Trophoblast cell (in vitro differentiated cells and primary cell): ENCODE data around the gene MARCHF5. TPM values are rescaled to one million over a fixed set of nuclear protein-coding genes. Genes with fewer than 3 reads are reported as not detected.

Source experiments
- DNase-seq, 2 donors: peaks; one replicate each; pipeline ENCODE4 v3.0.0-alpha.2; 2016
- H2AFZ ChIP-seq: 2 replicates; pipeline ENCODE4 v1.6.1; 2013; ENCODE audit warnings: low read length, moderate library complexity, mild to moderate bottlenecking; ENCODE audit not compliant: insufficient read depth, poor library complexity
- H2AK5ac ChIP-seq: 2 replicates; pipeline ENCODE4 v1.6.1; 2013; ENCODE audit warnings: mild to moderate bottlenecking, low read length
- H2BK120ac ChIP-seq: 2 replicates; pipeline ENCODE4 v1.6.1; 2013; ENCODE audit warnings: low read length, mild to moderate bottlenecking, moderate library complexity; ENCODE audit not compliant: insufficient read depth, poor library complexity
- H2BK12ac ChIP-seq: 2 replicates; pipeline ENCODE4 v1.6.1; 2013; ENCODE audit warnings: mild to moderate bottlenecking, low read length, moderate library complexity
- H2BK5ac ChIP-seq: 2 replicates; pipeline ENCODE4 v1.6.1; 2013; ENCODE audit warnings: low read length, low read depth, moderate library complexity, mild to moderate bottlenecking; ENCODE audit not compliant: poor library complexity
- H3K14ac ChIP-seq: 2 replicates; pipeline ENCODE4 v1.6.1; 2013; ENCODE audit warnings: mild to moderate bottlenecking, low read length
- H3K18ac ChIP-seq: 2 replicates; pipeline ENCODE4 v1.6.1; 2013; ENCODE audit warnings: mild to moderate bottlenecking, low read length
- H3K23ac ChIP-seq: 2 replicates; pipeline ENCODE4 v1.6.1; 2013; ENCODE audit warnings: low read length
- H3K27ac ChIP-seq: 2 replicates; pipeline ENCODE4 v1.5.1; 2013; ENCODE audit warnings: low read depth, mild to moderate bottlenecking, inconsistent platforms, low read length, moderate library complexity
- H3K27me3 ChIP-seq: 2 replicates; pipeline ENCODE4 v1.6.1; 2013; ENCODE audit warnings: inconsistent platforms, mild to moderate bottlenecking, low read length, moderate library complexity; ENCODE audit not compliant: insufficient read depth
- H3K36me3 ChIP-seq, 2 experiments: 1 replicate in 1 of 2; 2 replicates in 1 of 2; pipeline ENCODE4 v1.6.1; 2013; ENCODE audit warnings: low read length in 2 of 2, mild to moderate bottlenecking in 2 of 2, moderate library complexity in 1 of 2; ENCODE audit not compliant: insufficient read depth in 2 of 2, control insufficient read depth in 1 of 2
- H3K4ac ChIP-seq: 2 replicates; pipeline ENCODE4 v1.6.1; 2013; ENCODE audit warnings: low read depth, mild to moderate bottlenecking, low read length, moderate library complexity
- H3K4me1 ChIP-seq, 2 experiments: 1 replicate in 1 of 2; 2 replicates in 1 of 2; pipeline ENCODE4 v1.6.1; 2013; ENCODE audit warnings: low read length in 2 of 2, mild to moderate bottlenecking in 2 of 2, moderate library complexity in 1 of 2; ENCODE audit not compliant: insufficient read depth in 2 of 2, control insufficient read depth in 1 of 2
- H3K4me2 ChIP-seq: 2 replicates; pipeline ENCODE4 v1.6.1; 2013; ENCODE audit warnings: inconsistent platforms, mild to moderate bottlenecking, low read length, moderate library complexity
- H3K4me3 ChIP-seq: 2 replicates; pipeline ENCODE4 v1.5.1; 2013; ENCODE audit warnings: mild to moderate bottlenecking, low read depth, low read length, inconsistent platforms
- H3K79me1 ChIP-seq: one replicate; pipeline ENCODE4 v1.6.1; 2013; ENCODE audit warnings: low read length
- H3K79me2 ChIP-seq: 2 replicates; pipeline ENCODE4 v1.6.1; 2013; ENCODE audit warnings: low read length, mild to moderate bottlenecking; ENCODE audit not compliant: control insufficient read depth, insufficient read depth, poor library complexity
- H3K9ac ChIP-seq: 2 replicates; pipeline ENCODE4 v1.6.1; 2013; ENCODE audit warnings: mild to moderate bottlenecking, low read length
- H3K9me3 ChIP-seq: 2 replicates; pipeline ENCODE4 v1.6.1; 2013; ENCODE audit warnings: low read depth, mild to moderate bottlenecking, control low read depth, inconsistent platforms, low read length; ENCODE audit not compliant: insufficient read depth
- H4K12ac ChIP-seq: 2 replicates; pipeline ENCODE4 v1.6.1; 2013; ENCODE audit warnings: low read depth, mild to moderate bottlenecking, low read length, moderate library complexity
- H4K8ac ChIP-seq: 2 replicates; pipeline ENCODE4 v1.6.1; 2013; ENCODE audit warnings: low read depth, mild to moderate bottlenecking, low read length, moderate library complexity
- H4K91ac ChIP-seq: one replicate; pipeline ENCODE4 v1.6.1; 2013; ENCODE audit warnings: low read depth, mild to moderate bottlenecking, low read length, moderate library complexity
- WGBS: extraction: QIAGEN DNeasy Blood & Tissue Kit; methylation state at CpG from one replicate; pipeline ENCODE4 v1.1.7; 2013; ENCODE audit warnings: missing lambda C conversion rate; ENCODE audit not compliant: insufficient read length, insufficient coverage; ENCODE audit errors: extremely low coverage; 5-methylcytosine and 5-hydroxymethylcytosine counted together
- polyA plus RNA-seq: library from polyadenylated mRNA; stranded (reverse); fragments of 200-250 nt; gene quantifications from 2 replicates; pipeline ENCODE4 v1.2.3, GENCODE V29; 2013

Gene MARCHF5, protein sequence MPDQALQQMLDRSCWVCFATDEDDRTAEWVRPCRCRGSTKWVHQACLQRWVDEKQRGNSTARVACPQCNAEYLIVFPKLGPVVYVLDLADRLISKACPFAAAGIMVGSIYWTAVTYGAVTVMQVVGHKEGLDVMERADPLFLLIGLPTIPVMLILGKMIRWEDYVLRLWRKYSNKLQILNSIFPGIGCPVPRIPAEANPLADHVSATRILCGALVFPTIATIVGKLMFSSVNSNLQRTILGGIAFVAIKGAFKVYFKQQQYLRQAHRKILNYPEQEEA
- polyA plus RNA-seq: 30.8 and 35.0 TPM in 2 replicates

DNA sequence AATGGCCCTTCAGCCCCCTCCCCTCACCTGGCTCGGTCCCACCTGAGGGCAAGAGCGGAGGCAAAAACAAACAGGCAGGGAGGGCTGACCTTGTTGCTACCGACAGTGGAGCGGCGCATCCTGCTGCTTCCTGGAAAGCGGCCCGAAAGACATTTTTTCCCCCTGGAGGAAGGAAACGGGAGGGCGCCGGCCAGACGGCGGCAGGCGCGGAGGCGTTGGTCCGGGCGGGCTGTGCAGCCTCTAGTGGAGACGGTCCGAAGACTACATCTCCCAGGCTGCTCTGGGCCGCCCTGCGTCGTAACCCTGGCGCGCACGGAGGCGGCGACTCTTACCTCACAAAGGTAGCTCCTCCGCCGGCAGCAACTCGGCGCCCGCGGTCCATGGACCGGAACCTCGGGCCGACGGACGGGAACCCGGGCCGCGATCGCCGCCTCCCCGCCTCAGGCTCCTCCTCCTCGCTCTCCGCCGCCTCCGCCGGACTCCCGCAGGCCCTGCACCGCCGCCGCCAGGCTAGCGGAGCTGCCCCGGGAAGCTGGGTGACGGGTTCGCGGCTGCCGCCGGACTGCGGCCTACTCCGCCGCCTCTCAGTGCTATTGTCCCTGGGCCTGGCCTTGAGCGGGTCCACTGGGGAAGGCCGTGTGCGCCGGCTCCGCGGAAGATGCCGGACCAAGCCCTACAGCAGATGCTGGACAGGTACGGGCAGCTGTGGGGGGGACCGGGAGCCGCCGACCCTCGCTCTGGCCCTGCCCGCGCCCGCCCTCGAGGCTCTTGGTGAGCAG lies at the start of gene MARCHF5, which contains the start of gene CPEB3:
Gene MARCHF5, plus strand, starts transcription at position 331 of the 779 bp plus-strand sequence. Its CDS starts 328 bp downstream, at position 659.
Gene CPEB3, minus strand, starts transcription at position 242 of the 779 bp plus-strand sequence. CDS start 50,728 bp downstream, outside the sequence.
- H3K4me1 ChIP-seq: peaks cover 0 to 2% of the 10 kb centered on the region in 2 experiments
- peak within 1 kb of the TSS; percentile 95 for H2BK5ac ChIP-seq
- peak; percentile 98 for DNase-seq
- peak within 1 kb of the TSS; percentile 100 for H3K4ac ChIP-seq
- H2AFZ ChIP-seq: peak within 1 kb of the TSS; percentile 100
- H2BK12ac ChIP-seq: peak within 1 kb of the TSS; percentile 58
- H4K8ac ChIP-seq: peak within 1 kb of the TSS; percentile 100
- peaks cover 11% of the 10 kb centered on the region for H3K79me1 ChIP-seq
- peaks cover 2% of the 10 kb centered on the region for H3K9me3 ChIP-seq
- peak within 1 kb of the TSS; percentile 100 for H3K14ac ChIP-seq
- peak within 1 kb of the TSS; percentile 90 for H3K4me3 ChIP-seq
- peak within 1 kb of the TSS; percentile 100 for H4K12ac ChIP-seq
- H3K9ac ChIP-seq: peak within 1 kb of the TSS; percentile 74
- peak within 1 kb of the TSS; percentile 98 for H4K91ac ChIP-seq
- peak within 1 kb of the TSS; percentile 90 for H3K4me2 ChIP-seq
- H3K36me3 ChIP-seq: peaks cover 7 to 10% of the 10 kb centered on the region in 2 experiments
- no peaks in the 10 kb centered on the region for H3K27me3 ChIP-seq
- peaks cover 14% of the 10 kb centered on the region for H3K79me2 ChIP-seq
- peak within 1 kb of the TSS; percentile 99 for H2BK120ac ChIP-seq
- peak within 1 kb of the TSS; percentile 100 for H2AK5ac ChIP-seq
- no peak within 1 kb of the TSS for H3K23ac ChIP-seq
- peak within 1 kb of the TSS; percentile 85 for H3K27ac ChIP-seq
- WGBS: no CpG with 5 or more reads among the region's 79 CpGs
- H3K18ac ChIP-seq: peak within 1 kb of the TSS; percentile 100

DNA sequence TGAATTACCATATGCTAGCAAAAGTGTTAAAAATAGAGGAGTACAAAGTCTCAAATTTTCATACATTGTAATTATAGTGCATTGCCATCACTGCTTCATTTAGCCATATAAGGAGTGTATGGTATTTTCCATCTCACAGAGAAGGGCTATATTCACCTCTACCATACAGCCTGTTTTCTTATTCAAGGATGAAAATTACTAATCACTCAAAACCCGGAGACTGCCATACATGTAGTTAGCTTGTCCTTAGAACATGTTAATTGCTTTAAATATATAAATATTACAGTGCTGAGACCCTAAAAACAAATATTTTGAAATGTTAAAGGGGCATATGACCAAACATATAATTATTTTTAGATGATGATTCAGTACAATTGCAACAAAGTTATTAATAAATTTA lies 49.5 kb upstream of the MARCHF5 start:
- H3K27me3 ChIP-seq: peaks cover 7% of the 10 kb centered on the region
- H3K79me2 ChIP-seq: peaks cover 1% of the 10 kb centered on the region
- no peak overlapping the region for H3K4me2 ChIP-seq
- no peak overlapping the region for H3K9ac ChIP-seq
- no CpG with 5 or more reads among the region's 1 CpG for WGBS
- H3K4me3 ChIP-seq: no peak overlapping the region
- no peak overlapping the region for H4K8ac ChIP-seq
- H2BK120ac ChIP-seq: no peak overlapping the region
- no peaks in the 10 kb centered on the region for H3K9me3 ChIP-seq
- H4K91ac ChIP-seq: no peak overlapping the region
- H2BK5ac ChIP-seq: no peak overlapping the region
- no peak for DNase-seq
- peaks cover 5 to 7% of the 10 kb centered on the region in 2 experiments for H3K4me1 ChIP-seq
- no peak overlapping the region for H3K4ac ChIP-seq
- H3K18ac ChIP-seq: no peak overlapping the region
- no peak overlapping the region for H3K23ac ChIP-seq
- no peak overlapping the region for H2BK12ac ChIP-seq
- H2AFZ ChIP-seq: no peak overlapping the region
- H3K36me3 ChIP-seq: no peaks in the 10 kb centered on the region
- no peak overlapping the region for H3K14ac ChIP-seq
- no peak overlapping the region for H2AK5ac ChIP-seq
- peaks cover 6% of the 10 kb centered on the region for H3K79me1 ChIP-seq
- H4K12ac ChIP-seq: no peak overlapping the region
- no peak overlapping the region for H3K27ac ChIP-seq

DNA sequence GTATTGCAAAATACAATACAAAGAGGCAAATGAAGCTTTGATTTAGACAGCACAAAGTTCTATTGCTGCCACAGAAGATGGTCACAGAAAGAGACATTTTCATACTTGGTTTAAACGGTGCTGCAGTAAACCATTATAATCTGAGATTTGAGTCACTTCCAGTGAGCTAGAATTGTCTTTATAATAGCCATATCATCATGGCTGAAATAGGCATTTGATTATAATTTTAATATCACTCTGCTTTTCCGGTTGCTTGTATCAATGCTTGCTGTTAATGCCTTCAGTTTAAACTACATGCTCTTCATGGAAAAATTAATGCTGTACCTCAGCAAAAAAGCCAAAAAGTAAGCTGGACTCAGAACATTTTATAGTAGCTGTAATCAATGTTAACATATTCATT lies 48.6 kb upstream of the MARCHF5 start:
- Histone ChIP-seq H4K12ac (no peak overlapping the region), H3K14ac (no peak overlapping the region), H3K4me3 (no peak overlapping the region), H3K27me3 (peaks cover 7% of the 10 kb centered on the region), H3K18ac (no peak overlapping the region), H3K9ac (no peak overlapping the region), H2AFZ (no peak overlapping the region), H2AK5ac (no peak overlapping the region), H2BK120ac (no peak overlapping the region), H4K91ac (no peak overlapping the region), H3K4me1 (peaks cover 5 to 7% of the 10 kb centered on the region in 2 experiments), H3K36me3 (no peaks in the 10 kb centered on the region), H3K4me2 (no peak overlapping the region), H3K79me1 (peaks cover 6% of the 10 kb centered on the region), H3K27ac (no peak overlapping the region), H3K9me3 (no peaks in the 10 kb centered on the region), H3K79me2 (peaks cover 1% of the 10 kb centered on the region), H3K4ac (no peak overlapping the region), H2BK12ac (no peak overlapping the region), H4K8ac (no peak overlapping the region), H2BK5ac (no peak overlapping the region), H3K23ac (no peak overlapping the region)
- no peak for DNase-seq
- no CpG with 5 or more reads among the region's 2 CpGs for WGBS

DNA sequence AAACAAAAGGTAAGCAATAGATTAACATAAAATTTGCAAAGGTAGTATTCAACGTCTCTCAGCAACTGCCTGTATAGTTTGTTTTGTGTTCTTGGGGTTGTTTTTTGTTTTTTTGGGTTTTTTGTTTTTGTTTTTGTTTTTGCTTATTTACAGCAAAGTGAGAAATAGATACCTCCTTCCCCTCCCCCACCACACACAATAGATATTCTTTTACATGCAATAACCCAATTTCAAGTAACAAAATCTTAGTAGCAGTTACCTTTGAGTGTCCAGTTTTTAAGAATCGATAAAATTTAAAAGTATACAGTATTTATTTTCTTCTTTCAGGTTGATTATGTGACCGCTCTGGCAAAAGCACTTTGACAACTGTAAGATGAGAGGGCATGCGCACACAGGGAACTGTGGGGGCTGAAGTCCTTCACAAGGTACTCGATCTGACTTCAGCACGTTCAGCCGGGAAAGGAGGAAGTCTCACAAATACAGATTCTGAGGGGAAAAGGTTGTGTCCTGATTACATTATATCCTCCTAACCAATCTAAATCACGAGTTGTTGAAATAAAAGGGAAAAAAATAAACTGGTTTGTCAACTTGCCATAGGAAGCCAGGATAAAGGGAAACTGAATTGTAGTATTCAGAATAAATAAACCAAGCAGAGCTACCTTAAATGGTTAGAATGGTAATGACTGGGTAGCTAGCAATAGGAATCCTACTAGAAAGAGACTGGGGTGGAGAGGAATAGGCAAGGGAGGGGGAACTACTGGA lies 47.9 kb upstream of the MARCHF5 start:
- DNase-seq: peak in 1 of 2 donors; percentile 35
- H3K23ac ChIP-seq: no peak overlapping the region
- peaks cover 5 to 7% of the 10 kb centered on the region in 2 experiments for H3K4me1 ChIP-seq
- no peak overlapping the region for H3K4me3 ChIP-seq
- H3K18ac ChIP-seq: no peak overlapping the region
- peaks cover 7% of the 10 kb centered on the region for H3K27me3 ChIP-seq
- no peak overlapping the region for H2AFZ ChIP-seq
- H3K14ac ChIP-seq: no peak overlapping the region
- H2AK5ac ChIP-seq: no peak overlapping the region
- H2BK120ac ChIP-seq: no peak overlapping the region
- H3K9me3 ChIP-seq: no peaks in the 10 kb centered on the region
- no peak overlapping the region for H3K4ac ChIP-seq
- no peak overlapping the region for H2BK12ac ChIP-seq
- no CpG with 5 or more reads among the region's 8 CpGs for WGBS
- H4K12ac ChIP-seq: no peak overlapping the region
- H4K91ac ChIP-seq: no peak overlapping the region
- no peaks in the 10 kb centered on the region for H3K36me3 ChIP-seq
- H3K79me1 ChIP-seq: peaks cover 6% of the 10 kb centered on the region
- peaks cover 1% of the 10 kb centered on the region for H3K79me2 ChIP-seq
- H3K9ac ChIP-seq: no peak overlapping the region
- no peak overlapping the region for H2BK5ac ChIP-seq
- H4K8ac ChIP-seq: no peak overlapping the region
- peak overlapping the region; percentile 32 for H3K4me2 ChIP-seq
- H3K27ac ChIP-seq: no peak overlapping the region
